Choroid plexus epithelial cell (primary cell): Measurements from ENCODE around the gene TMTC2.

Experiments used
- DNase-seq: peaks from one replicate; pipeline ENCODE4 v3.0.0-alpha.2; 2010; ENCODE audit warnings: low read depth
- H3K4me3 ChIP-seq: 2 replicates; pipeline ENCODE4 v1.5.1; 2011; ENCODE audit warnings: low read depth, mild to moderate bottlenecking, control low read depth, low read length, moderate library complexity
- TF ChIP-seq, protein P1 (sequence below): conservative IDR thresholded peaks from 2 replicates; pipeline ENCODE4 v1.5.1; 2011; ENCODE audit warnings: low read depth, mild to moderate bottlenecking, control low read depth, inconsistent platforms, low read length, moderate library complexity

Gene TMTC2

DNA sequence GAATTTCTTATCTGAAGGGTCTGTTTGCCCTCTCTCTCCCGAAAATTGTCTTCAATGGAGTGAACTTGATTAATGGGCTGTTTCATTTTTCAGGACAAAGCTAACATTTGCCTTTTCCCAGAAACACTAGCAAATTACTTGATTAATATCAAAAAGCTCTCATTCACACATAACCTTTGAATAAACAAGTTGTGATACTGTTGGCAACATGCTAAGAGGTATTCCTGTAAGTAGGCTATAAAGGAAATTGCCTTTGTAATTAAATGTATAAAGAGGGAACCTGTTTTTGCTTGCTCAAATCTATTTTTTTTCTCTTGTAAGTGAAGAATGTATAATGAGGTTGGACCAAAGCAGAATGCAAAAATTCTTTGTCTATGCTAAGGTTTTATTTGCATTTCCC is 457.2 kb downstream of the TMTC2 start:
- TF ChIP-seq, protein P1, sequence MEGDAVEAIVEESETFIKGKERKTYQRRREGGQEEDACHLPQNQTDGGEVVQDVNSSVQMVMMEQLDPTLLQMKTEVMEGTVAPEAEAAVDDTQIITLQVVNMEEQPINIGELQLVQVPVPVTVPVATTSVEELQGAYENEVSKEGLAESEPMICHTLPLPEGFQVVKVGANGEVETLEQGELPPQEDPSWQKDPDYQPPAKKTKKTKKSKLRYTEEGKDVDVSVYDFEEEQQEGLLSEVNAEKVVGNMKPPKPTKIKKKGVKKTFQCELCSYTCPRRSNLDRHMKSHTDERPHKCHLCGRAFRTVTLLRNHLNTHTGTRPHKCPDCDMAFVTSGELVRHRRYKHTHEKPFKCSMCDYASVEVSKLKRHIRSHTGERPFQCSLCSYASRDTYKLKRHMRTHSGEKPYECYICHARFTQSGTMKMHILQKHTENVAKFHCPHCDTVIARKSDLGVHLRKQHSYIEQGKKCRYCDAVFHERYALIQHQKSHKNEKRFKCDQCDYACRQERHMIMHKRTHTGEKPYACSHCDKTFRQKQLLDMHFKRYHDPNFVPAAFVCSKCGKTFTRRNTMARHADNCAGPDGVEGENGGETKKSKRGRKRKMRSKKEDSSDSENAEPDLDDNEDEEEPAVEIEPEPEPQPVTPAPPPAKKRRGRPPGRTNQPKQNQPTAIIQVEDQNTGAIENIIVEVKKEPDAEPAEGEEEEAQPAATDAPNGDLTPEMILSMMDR = no peak
- DNase-seq = no peak
- H3K4me3 ChIP-seq = no peak overlapping the region

DNA sequence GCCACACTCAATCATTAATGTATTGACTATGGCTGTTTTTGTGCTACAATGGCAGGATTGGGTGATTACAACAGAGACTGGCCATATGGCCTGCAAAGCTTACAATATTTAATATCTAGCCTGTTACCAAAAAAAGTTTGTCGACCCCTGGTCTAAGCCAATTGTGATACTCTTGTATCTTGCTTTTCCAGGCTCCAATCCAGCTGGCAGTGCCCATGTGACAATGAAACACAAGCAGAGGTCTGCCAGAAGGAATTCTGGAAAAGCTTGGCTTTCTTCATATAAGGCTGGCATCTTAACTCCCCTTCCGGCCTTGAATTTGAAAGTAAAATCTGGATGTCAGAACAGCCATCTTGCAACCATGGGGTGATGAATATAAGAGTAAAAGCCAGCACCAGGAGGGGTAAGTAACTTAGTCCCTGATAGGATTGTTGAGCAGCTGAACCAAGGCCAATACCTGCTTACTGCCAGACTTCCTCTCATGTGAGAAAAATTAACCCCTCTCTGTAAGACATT is 458.7 kb downstream of the TMTC2 start:
- TF ChIP-seq, protein P1 = no peak

DNA sequence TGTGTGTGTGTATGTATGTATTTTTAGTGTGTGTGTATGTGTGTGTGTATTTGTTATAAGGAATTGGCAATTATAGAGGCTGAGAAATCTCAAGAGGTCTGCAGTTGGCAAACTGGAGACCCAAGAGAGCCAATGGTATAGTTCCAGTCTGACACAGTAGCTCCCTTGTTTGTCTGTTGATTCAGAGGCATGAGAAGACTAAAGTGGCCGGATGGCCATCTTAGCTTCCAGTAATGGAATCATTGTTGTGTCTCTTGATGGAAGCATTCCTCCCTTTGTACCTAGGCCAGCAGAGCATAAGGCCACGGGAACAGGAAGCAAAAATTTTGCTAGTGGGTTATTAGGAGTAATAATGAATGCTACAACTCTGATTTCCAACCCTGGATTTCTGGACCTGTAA is 460.6 kb downstream of the TMTC2 start:
- no peak for DNase-seq
- TF ChIP-seq, protein P1 = no peak
- H3K4me3 ChIP-seq = no peak overlapping the region

More for the DNA sequence above, 458.7 kb downstream of the TMTC2 start:
- DNase-seq = no peak
- H3K4me3 ChIP-seq = no peak overlapping the region

DNA sequence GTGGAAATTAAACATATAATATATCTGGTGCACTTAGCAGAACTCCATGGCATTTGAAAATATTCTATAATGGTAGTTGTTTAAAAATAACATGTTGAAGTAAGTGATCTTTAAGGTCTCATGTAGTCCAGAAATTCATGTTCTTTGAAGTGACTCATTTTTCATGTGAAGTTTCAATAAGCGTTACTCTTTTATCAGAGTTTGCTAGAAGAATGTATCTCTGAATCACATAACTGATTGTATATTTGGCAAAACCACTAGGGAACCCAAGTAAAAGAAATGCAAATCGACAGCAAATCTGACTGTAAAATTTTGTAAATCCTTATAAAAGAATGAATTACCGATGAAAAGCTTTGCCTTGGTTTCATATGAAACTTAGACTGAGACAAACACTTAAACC is 463.3 kb downstream of the TMTC2 start:
- TF ChIP-seq, protein P1 = no peak
- no peak for DNase-seq

DNA sequence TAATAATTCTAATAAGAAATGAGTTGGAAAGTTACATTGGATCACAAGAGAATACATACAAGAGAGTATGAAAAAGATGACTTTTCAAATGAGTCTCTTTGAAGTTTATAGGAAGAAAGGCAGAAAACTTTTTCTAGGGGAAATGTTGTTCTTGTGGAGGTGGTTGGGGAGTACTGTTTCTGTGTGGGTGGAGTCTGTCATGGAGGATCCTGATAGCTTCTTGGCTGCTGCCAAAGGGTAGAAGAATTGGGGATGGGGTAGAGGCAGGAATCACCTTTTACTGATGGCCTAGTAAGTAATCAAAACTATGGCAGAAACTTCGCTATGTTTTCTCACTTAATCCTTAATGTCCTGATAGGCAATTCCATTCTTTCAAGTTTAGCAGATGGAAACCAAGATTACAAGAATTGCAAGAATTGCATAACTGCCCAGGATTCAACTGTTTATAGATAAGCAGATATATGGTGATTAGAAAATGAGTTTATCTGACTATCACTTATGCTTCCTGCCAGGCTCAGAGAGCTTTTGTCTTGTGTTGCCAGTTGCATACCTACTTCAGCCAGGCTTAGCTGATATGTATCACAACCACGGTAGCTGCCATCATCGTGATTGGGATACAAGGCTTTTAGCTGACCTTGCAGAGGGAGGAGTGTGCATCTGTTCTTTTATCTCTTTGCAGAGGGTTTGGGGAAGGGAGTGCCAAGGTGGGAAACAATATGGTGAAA is 463.9 kb downstream of the TMTC2 start:
- no peak overlapping the region for H3K4me3 ChIP-seq
- no peak for DNase-seq
- TF ChIP-seq, protein P1 = no peak

More for the DNA sequence above, 463.3 kb downstream of the TMTC2 start:
- no peak overlapping the region for H3K4me3 ChIP-seq

DNA sequence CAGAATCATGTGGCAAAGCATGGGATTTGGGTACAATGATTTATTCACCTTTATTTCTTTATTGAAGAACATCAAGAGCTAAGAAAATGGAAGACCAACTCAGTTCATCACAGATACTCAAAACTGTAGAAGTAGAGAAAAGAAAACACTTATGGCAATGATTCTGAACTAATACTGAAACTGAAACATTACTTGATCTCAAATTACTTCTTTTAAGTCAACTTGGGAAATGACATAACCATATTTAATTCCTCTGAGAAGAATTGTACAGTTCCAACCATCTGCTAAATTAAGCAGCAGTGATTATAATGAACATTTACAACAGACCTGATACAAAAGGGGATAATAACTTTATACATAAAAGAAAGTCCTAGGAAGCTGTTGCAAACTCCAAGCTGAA is 466.5 kb downstream of the TMTC2 start:
- DNase-seq = no peak
- H3K4me3 ChIP-seq = no peak overlapping the region

More for the DNA sequence above, 466.5 kb downstream of the TMTC2 start:
- TF ChIP-seq, protein P1 = no peak
